Fibroblast of pulmonary artery (primary cell): Measurements from ENCODE around the gene GTF2E1.

ENCODE experiments used
- DNase-seq: peaks from one replicate; pipeline ENCODE4 v3.0.0-alpha.2; 2010; ENCODE audit warnings: low read depth
- H3K4me3 ChIP-seq: replicated peaks from 2 replicates; pipeline ENCODE4 v1.5.1; 2011; ENCODE audit warnings: low read depth, mild to moderate bottlenecking, control low read depth, low read length, moderate library complexity
- CTCF ChIP-seq: IDR thresholded peaks from 2 replicates; pipeline ENCODE4 v1.5.1; 2011; ENCODE audit warnings: mild to moderate bottlenecking, control low read depth, low read length, inconsistent platforms; ENCODE audit errors: missing control alignments

GTF2E1 gene

GRCh38 chr3:120816728-120817127 is 74.2 kb downstream of the GTF2E1 start:
- no peak overlapping the region for H3K4me3 ChIP-seq
- TF ChIP-seq CTCF = no peak
- DNase-seq = no peak

GRCh38 chr3:120820748-120821147 is 78.2 kb downstream of the GTF2E1 start:
- no peak overlapping the region for H3K4me3 ChIP-seq
- no peak for TF ChIP-seq CTCF
- no peak for DNase-seq

GRCh38 chr3:120821426-120821825 is 78.9 kb downstream of the GTF2E1 start:
- H3K4me3 ChIP-seq = no peak overlapping the region
- TF ChIP-seq CTCF = no peak
- no peak for DNase-seq

- H3K4me3 ChIP-seq = no peak overlapping the region
- DNase-seq = no peak
- TF ChIP-seq CTCF = no peak
Measured at GRCh38 chr3:120823156-120823555, 80.6 kb downstream of the GTF2E1 start.

GRCh38 chr3:120824613-120825012 is 82.1 kb downstream of the GTF2E1 start:
- TF ChIP-seq CTCF = no peak

GRCh38 chr3:120828796-120829195 is 86.3 kb downstream of the GTF2E1 start:
- no peak for TF ChIP-seq CTCF
- DNase-seq = no peak
- no peak overlapping the region for H3K4me3 ChIP-seq

More at GRCh38 chr3:120824613-120825012, 82.1 kb downstream of the GTF2E1 start:
- H3K4me3 ChIP-seq = no peak overlapping the region
- no peak for DNase-seq

- DNase-seq = no peak
- H3K4me3 ChIP-seq = no peak overlapping the region
- TF ChIP-seq CTCF = no peak
Measured at GRCh38 chr3:120831066-120831465, 88.5 kb downstream of the GTF2E1 start.
